Measurements from ENCODE around the gene GRID1.

DNA sequence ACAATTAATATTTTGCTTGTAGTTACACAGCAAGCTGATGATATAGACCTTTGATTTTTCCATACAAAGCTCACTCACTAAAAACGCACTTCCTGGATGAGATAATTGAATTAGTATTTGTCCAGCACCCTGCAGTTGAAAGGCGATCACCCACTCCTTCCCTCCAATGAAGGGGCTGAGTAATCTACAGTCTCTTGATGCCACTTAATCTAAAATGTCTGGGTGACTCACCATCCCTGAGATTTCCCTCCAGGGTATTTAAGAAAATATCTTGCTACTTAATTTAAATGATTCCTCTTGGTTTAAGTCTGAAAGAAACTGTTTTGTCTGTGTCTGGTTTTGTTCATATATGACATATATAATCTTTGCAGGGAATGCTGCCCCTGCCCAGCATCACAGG, 515.3 kb downstream of the GRID1 start:
- TF ChIP-seq, protein P1, sequence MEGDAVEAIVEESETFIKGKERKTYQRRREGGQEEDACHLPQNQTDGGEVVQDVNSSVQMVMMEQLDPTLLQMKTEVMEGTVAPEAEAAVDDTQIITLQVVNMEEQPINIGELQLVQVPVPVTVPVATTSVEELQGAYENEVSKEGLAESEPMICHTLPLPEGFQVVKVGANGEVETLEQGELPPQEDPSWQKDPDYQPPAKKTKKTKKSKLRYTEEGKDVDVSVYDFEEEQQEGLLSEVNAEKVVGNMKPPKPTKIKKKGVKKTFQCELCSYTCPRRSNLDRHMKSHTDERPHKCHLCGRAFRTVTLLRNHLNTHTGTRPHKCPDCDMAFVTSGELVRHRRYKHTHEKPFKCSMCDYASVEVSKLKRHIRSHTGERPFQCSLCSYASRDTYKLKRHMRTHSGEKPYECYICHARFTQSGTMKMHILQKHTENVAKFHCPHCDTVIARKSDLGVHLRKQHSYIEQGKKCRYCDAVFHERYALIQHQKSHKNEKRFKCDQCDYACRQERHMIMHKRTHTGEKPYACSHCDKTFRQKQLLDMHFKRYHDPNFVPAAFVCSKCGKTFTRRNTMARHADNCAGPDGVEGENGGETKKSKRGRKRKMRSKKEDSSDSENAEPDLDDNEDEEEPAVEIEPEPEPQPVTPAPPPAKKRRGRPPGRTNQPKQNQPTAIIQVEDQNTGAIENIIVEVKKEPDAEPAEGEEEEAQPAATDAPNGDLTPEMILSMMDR (IDR thresholded peaks at IDR 0.05; ENCODE audit: low read length): no peak
- TF ChIP-seq EZH2 (IDR thresholded peaks at IDR 0.05; ENCODE audit: borderline replicate concordance, low read length): no peak
